ENCODE results near the gene ALG12.

Gene ALG12

GRCh38 chr22:49957826-49958365 is 39.7 kb upstream of the ALG12 start:
- no peak for DNase-seq

- no peak for DNase-seq
Observed at GRCh38 chr22:49956914-49957825, 38.9 kb upstream of the ALG12 start.

DNA sequence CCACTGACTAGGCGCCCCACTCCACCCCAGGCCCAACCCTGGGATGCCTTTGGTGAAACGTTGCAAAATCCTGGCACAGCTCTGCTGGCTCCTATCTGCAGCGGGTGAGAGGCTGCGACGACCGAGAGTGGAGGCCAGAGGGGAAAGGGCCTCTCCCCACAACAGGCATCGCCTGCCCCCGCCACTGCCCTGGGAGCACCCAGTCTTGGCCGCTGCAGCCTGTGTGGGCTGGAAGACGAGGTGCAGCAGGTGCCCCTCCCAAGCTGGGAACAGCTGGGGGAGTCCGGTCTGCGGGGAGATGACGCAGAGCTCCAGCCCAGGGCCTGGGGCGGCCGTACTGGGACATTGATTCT is 38.2 kb upstream of the ALG12 start:
- DNase-seq = no peak

GRCh38 chr22:49955581-49956417 is 37.6 kb upstream of the ALG12 start:
- no peak for DNase-seq

- DNase-seq = no peak
Observed at GRCh38 chr22:49954991-49955580, 36.8 kb upstream of the ALG12 start.

- no peak for DNase-seq
Observed at GRCh38 chr22:49954354-49954753, 36.1 kb upstream of the ALG12 start.

- DNase-seq = no peak
Observed at GRCh38 chr22:49953680-49954344, 35.6 kb upstream of the ALG12 start.

GRCh38 chr22:49953027-49953679 is 34.9 kb upstream of the ALG12 start:
- DNase-seq = no peak

DNA sequence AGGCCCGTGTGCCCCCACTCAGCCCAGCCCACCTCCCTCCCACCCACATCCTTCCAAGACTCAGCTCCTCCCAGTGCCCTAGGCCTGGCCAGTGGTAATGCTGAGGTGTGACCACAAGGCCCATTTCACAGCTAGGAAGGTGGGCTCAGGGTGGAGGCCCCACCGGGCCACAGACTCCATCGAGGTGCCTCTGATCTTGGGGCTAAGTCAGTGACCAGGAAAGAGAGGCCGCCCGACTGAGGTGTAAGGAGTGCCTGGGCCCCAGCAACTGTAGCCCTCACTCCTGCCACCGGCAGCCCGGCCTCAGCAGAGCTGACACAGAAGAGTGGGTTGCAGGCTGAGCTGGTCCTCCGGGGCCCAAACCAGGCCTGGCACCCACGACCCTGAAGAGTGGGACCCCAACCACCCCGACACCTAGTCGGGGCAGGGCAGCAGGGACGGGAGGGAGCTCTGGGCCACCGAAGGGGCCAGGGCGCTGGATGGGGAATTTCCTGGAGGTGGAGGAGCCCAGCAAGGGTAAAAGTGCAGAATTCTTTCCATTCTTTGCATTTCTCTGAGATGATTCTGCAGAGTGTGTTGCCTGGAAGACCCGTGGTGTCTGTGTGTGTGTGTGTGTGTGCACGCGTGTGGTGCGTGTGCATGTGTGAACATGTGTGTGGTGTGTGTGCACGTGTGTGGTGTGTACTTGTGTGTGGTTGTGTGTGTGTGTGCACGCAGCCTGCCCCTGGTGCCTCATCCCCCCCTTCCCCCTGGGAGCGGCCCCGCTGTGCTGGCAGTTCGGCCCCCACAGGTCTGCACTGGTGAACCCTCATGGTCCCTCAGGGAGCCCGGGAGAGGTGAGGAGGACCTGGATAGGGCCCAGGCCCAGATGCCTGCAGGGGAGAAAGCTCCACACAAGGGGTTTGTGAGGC is 34.0 kb upstream of the ALG12 start:
- DNase-seq = no peak

GRCh38 chr22:49951678-49951985 is 33.4 kb upstream of the ALG12 start:
- DNase-seq = no peak

GRCh38 chr22:49951000-49951677 is 32.9 kb upstream of the ALG12 start:
- no peak for DNase-seq

GRCh38 chr22:49950396-49950994 is 32.3 kb upstream of the ALG12 start:
- DNase-seq = no peak

DNA sequence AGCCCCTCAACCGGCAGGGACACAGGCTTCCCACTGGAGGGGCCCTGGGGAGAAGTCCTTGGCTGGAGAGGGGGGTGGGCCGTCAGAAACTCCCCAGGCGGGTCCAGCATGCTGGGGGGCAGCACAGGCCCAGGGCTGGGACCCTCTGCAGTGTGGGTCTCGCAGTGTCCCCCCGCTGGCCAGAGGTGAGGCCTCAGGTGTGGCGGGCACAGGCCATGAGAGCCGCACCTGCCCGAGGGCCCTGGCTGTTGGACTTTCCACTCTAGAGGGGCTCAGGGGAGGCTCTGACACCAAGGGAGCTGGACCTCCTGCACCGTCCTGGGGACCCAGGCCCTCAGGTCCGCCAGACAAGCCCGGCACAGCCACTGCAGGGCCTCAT is 31.7 kb upstream of the ALG12 start:
- no peak for DNase-seq

DNA sequence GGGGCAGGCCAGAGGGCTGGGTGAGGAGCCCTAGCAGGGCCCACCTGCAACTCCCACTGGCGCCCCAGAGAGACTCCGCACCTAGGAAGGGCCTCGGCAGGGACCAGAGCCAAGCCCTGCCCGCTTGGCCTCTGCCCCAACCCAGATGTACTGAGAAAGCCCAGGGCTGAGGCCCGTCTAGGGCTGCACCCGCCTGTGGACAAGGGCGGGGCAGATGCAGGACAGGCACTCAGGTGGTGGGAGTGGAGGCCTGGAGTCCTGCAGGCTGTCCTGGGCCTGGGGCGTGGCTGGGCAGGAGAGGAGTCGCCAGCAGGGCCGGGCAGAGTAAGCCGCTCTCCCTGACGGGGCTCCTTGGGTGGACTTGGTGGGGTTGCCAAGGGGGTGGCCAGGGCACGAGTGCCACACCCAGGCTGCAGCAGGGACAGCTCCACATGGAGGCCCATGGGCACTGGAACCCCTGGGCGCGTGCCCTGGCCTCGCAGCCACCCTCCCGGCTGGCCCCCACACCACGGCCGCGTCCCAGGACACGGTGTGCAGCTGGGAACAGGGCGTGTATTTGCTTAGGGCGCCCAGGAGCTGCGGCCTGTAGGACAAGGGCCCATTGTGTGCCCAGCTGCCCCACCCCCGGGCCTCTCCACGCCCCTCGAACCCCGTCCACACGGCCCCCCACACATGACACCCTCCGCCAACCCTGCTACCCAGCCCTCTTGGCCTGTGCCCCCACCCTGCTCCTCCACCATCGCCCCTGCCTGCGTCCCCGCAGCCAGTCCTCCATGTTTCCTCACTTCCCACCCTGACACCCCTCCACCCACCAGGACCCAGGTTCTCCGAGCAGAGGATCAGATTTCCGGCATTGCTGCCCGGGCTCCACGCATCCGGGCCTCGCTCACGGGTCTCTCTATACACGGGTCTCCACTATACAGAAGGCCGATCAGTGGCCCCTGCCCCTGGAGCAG is 31.0 kb upstream of the ALG12 start:
- no peak for DNase-seq

GRCh38 chr22:49948116-49948957 is 30.1 kb upstream of the ALG12 start:
- no peak for DNase-seq

- DNase-seq = no peak
Observed at GRCh38 chr22:49947296-49947622, 29.0 kb upstream of the ALG12 start.

- DNase-seq = no peak
Observed at GRCh38 chr22:49946612-49947295, 28.5 kb upstream of the ALG12 start.
